CD8-positive, alpha-beta memory T cell (primary cell): ENCODE data around the gene KRT37. TPM values are rescaled to one million over a fixed set of nuclear protein-coding genes. Genes with fewer than 3 reads are reported as not detected.

ENCODE experiments used
- CTCF ChIA-PET: fragments of 350-600 bp; sonication (Branson Sonifier 250); formaldehyde crosslinking; loops from one replicate; lab custom pipeline; 2021; ENCODE audit warnings: antibody characterized with exemption; lab: Charles Lee
- POLR2A ChIA-PET: fragments of 350-600 bp; sonication (Branson Sonifier 250); formaldehyde crosslinking; loops from one replicate; lab custom pipeline; 2021; ENCODE audit warnings: antibody characterized with exemption; lab: Charles Lee
- DNase-seq, 5 donors: peaks; one replicate each; pipeline versions ENCODE4 v3.0.0 to v3.0.0-alpha.2; 2020 to 2022; ENCODE audit warnings: mixed read lengths in 1 of 5
- H3K27ac ChIP-seq: one replicate; pipeline ENCODE4 v1.7.0; 2013; ENCODE audit warnings: low read depth, mild to moderate bottlenecking, low read length, moderate library complexity
- H3K27me3 ChIP-seq: 2 replicates; pipeline ENCODE4 v1.7.0; 2013; ENCODE audit warnings: low read length, mild to moderate bottlenecking; ENCODE audit not compliant: insufficient read depth, poor library complexity, severe bottlenecking
- H3K36me3 ChIP-seq: 2 replicates; pipeline ENCODE4 v1.7.0; 2013; ENCODE audit warnings: mild to moderate bottlenecking, low read length, moderate library complexity; ENCODE audit not compliant: insufficient read depth
- H3K4me1 ChIP-seq: 2 replicates; pipeline ENCODE4 v1.7.0; 2013; ENCODE audit warnings: mild to moderate bottlenecking, low read length, moderate library complexity; ENCODE audit not compliant: insufficient read depth
- H3K4me3 ChIP-seq: 2 replicates; pipeline ENCODE4 v1.7.0; 2013; ENCODE audit warnings: mild to moderate bottlenecking, low read length
- H3K9me3 ChIP-seq: 2 replicates; pipeline ENCODE4 v1.7.0; 2013; ENCODE audit warnings: mild to moderate bottlenecking, low read length
- H3K27ac Mint-ChIP-seq, 8 donors: one replicate each; pipeline ENCODE4 v1.8.0; 2020 to 2021; ENCODE audit warnings: mixed read lengths in 8 of 8, mild to moderate bottlenecking in 6 of 8, inconsistent platforms in 3 of 8, moderate library complexity in 3 of 8
- H3K27me3 Mint-ChIP-seq, 2 donors: one replicate each; pipeline ENCODE4 v1.8.0; 2020 to 2021; ENCODE audit warnings: mixed read lengths in 2 of 2, mild to moderate bottlenecking in 1 of 2, moderate library complexity in 1 of 2
- H3K36me3 Mint-ChIP-seq, 3 donors: one replicate each; pipeline ENCODE4 v1.8.0; 2020 to 2021; ENCODE audit warnings: mixed read lengths in 3 of 3, inconsistent platforms in 1 of 3, mild to moderate bottlenecking in 1 of 3
- H3K4me1 Mint-ChIP-seq, 3 donors: one replicate each; pipeline ENCODE4 v1.8.0; 2020 to 2021; ENCODE audit warnings: mixed read lengths in 3 of 3, inconsistent platforms in 1 of 3, mild to moderate bottlenecking in 1 of 3
- H3K4me3 Mint-ChIP-seq, 7 donors: one replicate each; pipeline ENCODE4 v1.8.0; 2020 to 2021; ENCODE audit warnings: mixed read lengths in 7 of 7, mild to moderate bottlenecking in 6 of 7, moderate library complexity in 4 of 7, inconsistent platforms in 2 of 7
- H3K9me3 Mint-ChIP-seq, 5 donors: one replicate each; pipeline ENCODE4 v1.8.0; 2020 to 2022; ENCODE audit warnings: mixed read lengths in 5 of 5, mild to moderate bottlenecking in 3 of 5, moderate library complexity in 2 of 5, inconsistent platforms in 1 of 5
- polyA plus RNA-seq: library from polyadenylated mRNA; unstranded; fragments of 300-500 nt; fragmentation: Illumina TruSeq; gene quantifications from one replicate; pipeline ENCODE4 v1.2.3, GENCODE V29; 2021
- total RNA-seq, 2 experiments: library from RNA; stranded (reverse); gene quantifications; one replicate each; pipeline ENCODE4 v1.2.3, GENCODE V29; 2021

The KRT37 gene
- total and polyA plus RNA-seq, 3 experiments from 2014 or later: not detected

- Histone ChIP-seq H3K27me3 (no peaks in the 10 kb centered on the region), H3K27ac (no peak overlapping the region), H3K36me3 (no peaks in the 10 kb centered on the region), H3K4me3 (no peak overlapping the region), H3K4me1 (no peaks in the 10 kb centered on the region), H3K9me3 (no peaks in the 10 kb centered on the region)
- Mint-ChIP-seq H3K27ac (peak overlapping the region in 1 of 8 donors; percentile 15), H3K9me3 (no peaks in the 10 kb centered on the region), H3K36me3 (no peaks in the 10 kb centered on the region), H3K4me1 (no peaks in the 10 kb centered on the region), H3K27me3 (peaks cover 12 to 15% of the 10 kb centered on the region in 2 donors), H3K4me3 (no peak overlapping the region)
- ChIA-PET POLR2A (no interaction called here), CTCF (no interaction called here)
- no peak for DNase-seq
Measured at GRCh38 chr17:41457676-41458075, 33.3 kb upstream of the KRT37 start.

- no peaks in the 10 kb centered on the region for H3K4me1 ChIP-seq
- no peak overlapping the region for H3K27ac Mint-ChIP-seq
Measured at GRCh38 chr17:41456204-41456603, 31.8 kb upstream of the KRT37 start.

DNA sequence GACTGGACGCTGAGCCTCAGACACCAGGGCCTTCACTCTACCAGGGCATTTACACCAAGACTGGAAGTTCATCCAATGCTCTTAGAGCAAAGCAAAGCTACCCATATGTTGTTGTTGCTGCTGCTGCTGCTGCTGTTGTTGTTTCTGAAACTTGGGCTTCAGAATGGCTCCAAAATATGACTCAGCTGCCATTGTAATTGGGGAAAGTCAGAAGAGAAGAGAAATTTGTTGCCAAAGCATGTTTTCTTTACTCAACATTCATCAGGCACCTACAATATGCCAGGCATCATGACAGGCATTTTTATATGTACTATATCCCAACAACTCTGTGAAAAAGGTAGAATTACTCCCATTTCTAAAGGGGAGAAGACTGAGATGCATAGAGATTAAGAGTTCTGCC, 30.9 kb upstream of the KRT37 start:
- no peak for DNase-seq
- H3K9me3 ChIP-seq: no peaks in the 10 kb centered on the region
- H3K4me3 ChIP-seq: no peak overlapping the region
- Mint-ChIP-seq H3K27ac (peak overlapping the region in 1 of 8 donors; percentile 52), H3K4me1 (no peaks in the 10 kb centered on the region), H3K9me3 (no peaks in the 10 kb centered on the region), H3K36me3 (no peaks in the 10 kb centered on the region), H3K4me3 (no peak overlapping the region), H3K27me3 (peaks cover 7 to 23% of the 10 kb centered on the region in 2 donors)
- no peaks in the 10 kb centered on the region for H3K27me3 ChIP-seq
- POLR2A ChIA-PET: no interaction called here
- no peaks in the 10 kb centered on the region for H3K36me3 ChIP-seq
- no peaks in the 10 kb centered on the region for H3K4me1 ChIP-seq
- H3K27ac ChIP-seq: no peak overlapping the region
- CTCF ChIA-PET: no interaction called here

More at GRCh38 chr17:41456204-41456603, 31.8 kb upstream of the KRT37 start:
- no peak overlapping the region for H3K4me3 Mint-ChIP-seq
- no peaks in the 10 kb centered on the region for H3K27me3 ChIP-seq
- H3K27ac ChIP-seq: no peak overlapping the region
- DNase-seq: no peak
- peaks cover 12 to 19% of the 10 kb centered on the region in 2 donors for H3K27me3 Mint-ChIP-seq
- no peak overlapping the region for H3K4me3 ChIP-seq
- no peaks in the 10 kb centered on the region for H3K9me3 ChIP-seq
- no peaks in the 10 kb centered on the region for H3K4me1 Mint-ChIP-seq
- no peaks in the 10 kb centered on the region for H3K36me3 ChIP-seq
- no peaks in the 10 kb centered on the region for H3K36me3 Mint-ChIP-seq
- CTCF ChIA-PET: no interaction called here
- POLR2A ChIA-PET: no interaction called here
- H3K9me3 Mint-ChIP-seq: no peaks in the 10 kb centered on the region

DNA sequence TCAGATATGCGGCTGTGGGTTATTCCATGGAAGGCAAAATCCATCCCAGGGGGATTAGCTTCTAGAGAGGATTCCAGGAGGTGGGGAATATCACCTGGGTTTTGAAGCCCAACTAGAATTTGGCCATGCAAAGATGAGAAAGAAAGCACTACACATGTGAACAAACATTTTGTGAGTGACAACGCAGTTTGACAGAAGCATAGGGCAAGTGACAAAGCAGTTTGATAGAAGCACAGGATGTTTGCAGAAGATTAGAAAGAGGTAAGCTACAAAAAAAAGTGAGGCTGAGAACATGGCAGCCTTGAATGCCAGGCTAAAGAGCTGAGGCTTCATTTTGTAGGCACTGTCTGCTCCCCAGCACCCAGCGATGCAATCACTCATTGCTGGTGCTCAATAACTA, 28.7 kb upstream of the KRT37 start:
- ChIA-PET CTCF (no interaction called here), POLR2A (no interaction called here)
- Mint-ChIP-seq H3K27ac (no peak overlapping the region), H3K9me3 (no peaks in the 10 kb centered on the region), H3K4me1 (no peaks in the 10 kb centered on the region), H3K27me3 (peaks cover 6 to 25% of the 10 kb centered on the region in 2 donors), H3K36me3 (no peaks in the 10 kb centered on the region), H3K4me3 (no peak overlapping the region)
- Histone ChIP-seq H3K27ac (no peak overlapping the region), H3K4me3 (no peak overlapping the region), H3K27me3 (no peaks in the 10 kb centered on the region), H3K4me1 (no peaks in the 10 kb centered on the region), H3K36me3 (no peaks in the 10 kb centered on the region), H3K9me3 (no peaks in the 10 kb centered on the region)
- DNase-seq: no peak

- Histone ChIP-seq H3K4me1 (no peaks in the 10 kb centered on the region), H3K36me3 (no peaks in the 10 kb centered on the region), H3K27me3 (no peaks in the 10 kb centered on the region), H3K27ac (no peak overlapping the region), H3K9me3 (no peaks in the 10 kb centered on the region), H3K4me3 (no peak overlapping the region)
- ChIA-PET CTCF (no interaction called here), POLR2A (interaction anchor here (0.7 kb wide), 1 partner anchor 11 kb away, joined by 3 read pairs; no protein-coding TSS in a partner anchor)
- H3K36me3 Mint-ChIP-seq: no peaks in the 10 kb centered on the region
- H3K4me1 Mint-ChIP-seq: no peaks in the 10 kb centered on the region
- no peak overlapping the region for H3K4me3 Mint-ChIP-seq
- no peak for DNase-seq
- no peaks in the 10 kb centered on the region for H3K9me3 Mint-ChIP-seq
- peaks cover 7 to 26% of the 10 kb centered on the region in 2 donors for H3K27me3 Mint-ChIP-seq
- H3K27ac Mint-ChIP-seq: peak overlapping the region in 1 of 8 donors; percentile 22
Measured at GRCh38 chr17:41452281-41452680, 27.9 kb upstream of the KRT37 start.

- POLR2A ChIA-PET: no interaction called here
- H3K4me1 Mint-ChIP-seq: no peaks in the 10 kb centered on the region
- no peak for DNase-seq
- H3K9me3 ChIP-seq: no peaks in the 10 kb centered on the region
- no peaks in the 10 kb centered on the region for H3K36me3 ChIP-seq
- no peaks in the 10 kb centered on the region for H3K27me3 ChIP-seq
- no peaks in the 10 kb centered on the region for H3K9me3 Mint-ChIP-seq
- no peak overlapping the region for H3K4me3 ChIP-seq
- no peaks in the 10 kb centered on the region for H3K36me3 Mint-ChIP-seq
- no peaks in the 10 kb centered on the region for H3K4me1 ChIP-seq
- H3K27ac Mint-ChIP-seq: no peak overlapping the region
- CTCF ChIA-PET: no interaction called here
- H3K27me3 Mint-ChIP-seq: peaks cover 10 to 30% of the 10 kb centered on the region in 2 donors
- no peak overlapping the region for H3K27ac ChIP-seq
- H3K4me3 Mint-ChIP-seq: no peak overlapping the region
Measured at GRCh38 chr17:41451154-41451728, 26.9 kb upstream of the KRT37 start.

GRCh38 chr17:41449008-41449407, 24.6 kb upstream of the KRT37 start:
- no peak for DNase-seq
- no peaks in the 10 kb centered on the region for H3K36me3 Mint-ChIP-seq
- no peaks in the 10 kb centered on the region for H3K9me3 ChIP-seq
- H3K9me3 Mint-ChIP-seq: no peaks in the 10 kb centered on the region
- H3K27ac Mint-ChIP-seq: no peak overlapping the region
- CTCF ChIA-PET: no interaction called here
- no peak overlapping the region for H3K27ac ChIP-seq
- H3K36me3 ChIP-seq: no peaks in the 10 kb centered on the region
- no peaks in the 10 kb centered on the region for H3K4me1 Mint-ChIP-seq
- no peaks in the 10 kb centered on the region for H3K4me1 ChIP-seq
- H3K4me3 Mint-ChIP-seq: no peak overlapping the region
- POLR2A ChIA-PET: no interaction called here
- H3K4me3 ChIP-seq: no peak overlapping the region
- peaks cover 13 to 40% of the 10 kb centered on the region in 2 donors for H3K27me3 Mint-ChIP-seq
- H3K27me3 ChIP-seq: no peaks in the 10 kb centered on the region

DNA sequence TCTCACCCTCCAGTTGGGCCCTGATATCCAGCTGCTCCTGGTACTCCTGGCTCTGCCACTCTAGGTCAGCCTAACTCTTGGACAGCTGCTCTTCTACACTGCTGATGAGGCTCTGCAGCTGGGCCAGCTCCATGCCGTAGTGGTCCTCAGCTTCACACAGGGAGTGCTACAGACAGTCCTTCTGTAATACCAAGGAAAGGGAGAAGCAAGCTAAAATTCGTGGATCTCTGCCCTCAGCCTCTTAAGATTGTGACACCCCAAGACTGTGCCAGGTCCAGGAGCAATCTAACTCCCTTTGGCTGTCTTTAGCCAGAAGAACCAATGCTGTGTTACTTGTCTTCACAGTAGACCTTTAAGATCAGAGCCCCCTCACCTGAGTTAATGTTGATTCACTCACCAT, 24.1 kb upstream of the KRT37 start:
- Histone ChIP-seq H3K4me3 (no peak overlapping the region), H3K9me3 (no peaks in the 10 kb centered on the region), H3K27me3 (no peaks in the 10 kb centered on the region), H3K27ac (no peak overlapping the region), H3K4me1 (no peaks in the 10 kb centered on the region), H3K36me3 (no peaks in the 10 kb centered on the region)
- Mint-ChIP-seq H3K9me3 (no peaks in the 10 kb centered on the region), H3K4me1 (no peaks in the 10 kb centered on the region), H3K27ac (peak overlapping the region in 1 of 8 donors; percentile 44), H3K27me3 (peaks cover 14 to 43% of the 10 kb centered on the region in 2 donors), H3K36me3 (no peaks in the 10 kb centered on the region), H3K4me3 (no peak overlapping the region)
- ChIA-PET POLR2A (no interaction called here), CTCF (no interaction called here)
- no peak for DNase-seq
